OCI-LY1 (cell line): ENCODE measurements around the gene MFSD6.

Experiments
- H2AFZ ChIP-seq: fragments of 200-600 bp; sonication (generic), shearing (Covaris generic); 2 replicates; pipeline ENCODE4 v1.6.0; 2014; ENCODE audit warnings: antibody characterized with exemption, mild to moderate bottlenecking, low read length
- H3F3A ChIP-seq: fragments of 200-600 bp; sonication (generic), shearing (Covaris generic); 2 replicates; pipeline ENCODE4 v1.6.0; 2014; ENCODE audit warnings: mild to moderate bottlenecking, antibody characterized with exemption, low read length, moderate library complexity; ENCODE audit not compliant: insufficient read depth
- H3K27ac ChIP-seq: fragments of 200-600 bp; sonication (generic); 2 replicates; pipeline ENCODE4 v1.5.1; 2014; ENCODE audit warnings: low read length, mixed run types, mild to moderate bottlenecking, low read depth; ENCODE audit not compliant: poor library complexity, severe bottlenecking
- H3K27me3 ChIP-seq: fragments of 200-600 bp; sonication (generic); 2 replicates; pipeline ENCODE4 v1.6.0; 2014; ENCODE audit warnings: antibody characterized with exemption, mild to moderate bottlenecking, low read length, moderate library complexity; ENCODE audit not compliant: insufficient read depth
- H3K36me3 ChIP-seq: fragments of 200-600 bp; sonication (generic); 2 replicates; pipeline ENCODE4 v1.6.1; 2014; ENCODE audit warnings: mild to moderate bottlenecking, antibody characterized with exemption, low read length, moderate library complexity, mixed read lengths; ENCODE audit not compliant: insufficient read depth
- H3K4me1 ChIP-seq: fragments of 200-600 bp; sonication (generic); 2 replicates; pipeline ENCODE4 v1.5.1; 2014; ENCODE audit warnings: mild to moderate bottlenecking, low read length, moderate library complexity; ENCODE audit not compliant: insufficient read depth, severe bottlenecking
- H3K4me2 ChIP-seq: fragments of 200-600 bp; sonication (generic), shearing (Covaris generic); 2 replicates; pipeline ENCODE4 v1.6.1; 2014; ENCODE audit warnings: low read length
- H3K4me3 ChIP-seq: fragments of 200-600 bp; sonication (generic); 2 replicates; pipeline ENCODE4 v1.5.1; 2014; ENCODE audit warnings: low read length, low read depth, mild to moderate bottlenecking, mixed read lengths; ENCODE audit not compliant: poor library complexity, severe bottlenecking
- H3K79me2 ChIP-seq: fragments of 200-600 bp; shearing (Covaris generic); 2 replicates; pipeline ENCODE4 v1.6.1; 2016; ENCODE audit warnings: mixed run types, low read length, mixed read lengths; ENCODE audit not compliant: insufficient read depth
- H3K9ac ChIP-seq: fragments of 200-600 bp; sonication (generic), shearing (Covaris generic); 2 replicates; pipeline ENCODE4 v1.6.1; 2014; ENCODE audit warnings: mild to moderate bottlenecking, low read length, mixed read lengths
- H3K9me2 ChIP-seq: fragments of 200-600 bp; sonication (generic), shearing (Covaris generic); 2 replicates; pipeline ENCODE4 v1.6.1; 2014; ENCODE audit warnings: low read depth, mild to moderate bottlenecking, low read length, mixed read lengths
- H3K9me3 ChIP-seq: fragments of 200-600 bp; shearing (Covaris generic); 2 replicates; pipeline ENCODE4 v1.6.1; 2014; ENCODE audit warnings: low read length, mixed read lengths
- H4K20me1 ChIP-seq: fragments of 200-600 bp; sonication (generic), shearing (Covaris generic); 2 replicates; pipeline ENCODE4 v1.6.0; 2016; ENCODE audit warnings: mild to moderate bottlenecking, low read length; ENCODE audit not compliant: insufficient read depth
- CTCF ChIP-seq: fragments of 200-600 bp; sonication (generic), shearing (Covaris generic); IDR thresholded peaks from 2 replicates; pipeline ENCODE4 v1.5.1; 2017; ENCODE audit warnings: mild to moderate bottlenecking, antibody characterized with exemption, low read length, moderate library complexity, mixed read lengths
- EZH2 ChIP-seq: fragments of 200-600 bp; sonication (generic), shearing (Covaris generic); IDR thresholded peaks from 2 replicates; pipeline ENCODE4 v1.8.0; 2017; ENCODE audit warnings: borderline replicate concordance, mixed run types, mild to moderate bottlenecking, antibody characterized with exemption, low read length, moderate library complexity, mixed read lengths

Gene MFSD6

DNA sequence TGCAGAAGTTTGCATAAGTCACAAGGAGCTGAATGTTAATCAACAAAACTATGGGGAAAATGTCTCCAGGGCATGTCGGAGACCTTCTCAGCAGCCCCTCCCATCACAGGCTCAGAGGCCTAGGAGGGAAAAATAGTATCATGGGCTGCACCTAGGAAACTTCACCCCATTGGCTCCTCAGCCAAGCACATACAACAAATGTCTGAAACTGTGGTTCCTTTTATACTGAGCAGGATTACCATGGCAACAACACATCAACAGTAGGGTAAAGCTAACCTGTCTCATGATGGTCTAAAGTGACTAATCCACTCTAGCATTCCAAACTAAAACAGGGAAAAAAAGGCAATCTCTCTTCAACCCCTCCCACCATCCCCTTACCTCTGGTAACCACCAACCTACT, 129.6 kb downstream of the MFSD6 start:
- H3K9ac ChIP-seq: no peak overlapping the region
- no peak overlapping the region for H2AFZ ChIP-seq
- TF ChIP-seq EZH2: no peak
- peaks cover 26% of the 10 kb centered on the region for H3K4me1 ChIP-seq
- H3K27me3 ChIP-seq: no peaks in the 10 kb centered on the region
- no peaks in the 10 kb centered on the region for H3K79me2 ChIP-seq
- no peaks in the 10 kb centered on the region for H3F3A ChIP-seq
- peaks cover 16% of the 10 kb centered on the region for H3K9me3 ChIP-seq
- no peak overlapping the region for H3K4me2 ChIP-seq
- H3K4me3 ChIP-seq: no peak overlapping the region
- H3K27ac ChIP-seq: no peak overlapping the region
- peaks cover 6% of the 10 kb centered on the region; the same call in 1 of the 2 replicates for H3K36me3 ChIP-seq
- H4K20me1 ChIP-seq: no peaks in the 10 kb centered on the region
- no peaks in the 10 kb centered on the region for H3K9me2 ChIP-seq

DNA sequence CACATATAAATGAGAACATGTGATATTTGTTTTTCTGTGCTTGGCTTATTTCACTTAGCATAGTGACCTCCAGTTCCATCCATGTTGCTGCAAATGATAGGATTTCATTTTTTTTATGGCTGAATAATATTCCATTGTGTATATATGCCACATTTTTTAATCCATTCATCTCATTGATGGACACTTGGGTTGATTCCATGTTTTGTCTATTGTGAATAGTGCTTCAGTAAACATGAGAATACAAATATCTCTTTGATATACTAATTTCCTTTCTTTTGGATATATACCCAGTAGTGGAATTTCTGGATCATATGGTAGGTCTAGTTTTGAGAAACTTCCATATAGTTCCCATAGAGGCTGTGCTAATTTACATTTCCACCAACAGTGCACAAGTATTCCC, 130.0 kb downstream of the MFSD6 start:
- Histone ChIP-seq H3K9me3 (peaks cover 16% of the 10 kb centered on the region), H3K4me2 (no peak overlapping the region), H3K79me2 (no peaks in the 10 kb centered on the region), H3K9me2 (no peaks in the 10 kb centered on the region), H3K36me3 (peaks cover 6% of the 10 kb centered on the region; the same call in 1 of the 2 replicates), H3F3A (no peaks in the 10 kb centered on the region), H3K4me3 (no peak overlapping the region), H3K27ac (no peak overlapping the region), H4K20me1 (no peaks in the 10 kb centered on the region), H2AFZ (no peak overlapping the region), H3K4me1 (peaks cover 21% of the 10 kb centered on the region), H3K27me3 (no peaks in the 10 kb centered on the region), H3K9ac (no peak overlapping the region)
- TF ChIP-seq EZH2 (no peak), CTCF (no peak)

- peaks cover 16% of the 10 kb centered on the region for H3K9me3 ChIP-seq
- H3K9ac ChIP-seq: no peak overlapping the region
- H2AFZ ChIP-seq: no peak overlapping the region
- no peaks in the 10 kb centered on the region for H3K9me2 ChIP-seq
- H4K20me1 ChIP-seq: no peaks in the 10 kb centered on the region
- H3K27ac ChIP-seq: no peak overlapping the region
- no peaks in the 10 kb centered on the region for H3K79me2 ChIP-seq
- TF ChIP-seq CTCF (no peak), EZH2 (no peak)
- H3K36me3 ChIP-seq: peaks cover 6% of the 10 kb centered on the region; the same call in 1 of the 2 replicates
- peaks cover 11% of the 10 kb centered on the region for H3K4me1 ChIP-seq
- no peaks in the 10 kb centered on the region for H3K27me3 ChIP-seq
- no peak overlapping the region for H3K4me3 ChIP-seq
- H3F3A ChIP-seq: no peaks in the 10 kb centered on the region
- no peak overlapping the region for H3K4me2 ChIP-seq
Observed at GRCh38 chr2:190540048-190540447, 131.9 kb downstream of the MFSD6 start.

DNA sequence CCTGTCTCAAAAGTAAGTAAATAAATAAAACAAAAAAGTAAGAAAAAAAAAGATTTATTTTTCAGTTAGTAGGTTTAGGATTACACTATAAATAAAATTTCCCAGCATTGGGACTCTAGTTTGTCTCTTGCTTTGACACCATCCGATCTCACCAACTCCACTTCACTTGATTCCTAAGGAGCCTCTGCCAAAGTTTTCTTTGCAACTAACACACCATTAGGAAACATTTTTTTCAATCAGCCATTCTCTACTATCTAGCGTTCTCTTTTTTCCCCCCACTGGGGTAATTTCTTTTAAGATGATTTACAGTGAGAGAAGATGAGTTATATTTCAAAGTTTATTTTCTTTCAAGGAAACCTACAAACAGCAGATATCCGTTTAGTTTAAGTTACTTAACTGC, 136.9 kb downstream of the MFSD6 start:
- H2AFZ ChIP-seq: no peak overlapping the region
- H3K27me3 ChIP-seq: no peaks in the 10 kb centered on the region
- TF ChIP-seq EZH2 (no peak), CTCF (no peak)
- no peak overlapping the region for H3K4me2 ChIP-seq
- no peak overlapping the region for H3K4me3 ChIP-seq
- no peak overlapping the region for H3K27ac ChIP-seq
- H4K20me1 ChIP-seq: no peaks in the 10 kb centered on the region
- 0 out of 2 replicates have a peak, but pooled peaks cover 3% of the 10 kb centered on the region for H3K9me3 ChIP-seq
- no peaks in the 10 kb centered on the region for H3F3A ChIP-seq
- no peak overlapping the region for H3K9ac ChIP-seq
- no peaks in the 10 kb centered on the region for H3K9me2 ChIP-seq
- no peaks in the 10 kb centered on the region for H3K4me1 ChIP-seq
- no peaks in the 10 kb centered on the region for H3K79me2 ChIP-seq
- H3K36me3 ChIP-seq: no peaks in the 10 kb centered on the region
